NCI-H510A treated with DMSO at 0.1 percent for 48 hours (cell line): Measurements from ENCODE around the gene IL12A.

Experiments used
- DNase-seq: peaks from one replicate; lab custom pipeline; 2025; lab: John Stamatoyannopoulos, UW

The IL12A gene

GRCh38 chr3:159989973-159990846, 1.6 kb downstream of the IL12A start:
- DNase-seq = no peak

GRCh38 chr3:159991591-159991990, 3.0 kb downstream of the IL12A start:
- no peak for DNase-seq

GRCh38 chr3:159992589-159992988, 4.0 kb downstream of the IL12A start:
- no peak for DNase-seq

- peak; percentile 10 for DNase-seq
Measured at GRCh38 chr3:159994182-159994581, 5.5 kb downstream of the IL12A start.

GRCh38 chr3:159995091-159995490, 6.5 kb downstream of the IL12A start:
- no peak for DNase-seq

- DNase-seq = no peak
Measured at GRCh38 chr3:159996018-159996417, 7.4 kb downstream of the IL12A start.

- DNase-seq = no peak
Measured at GRCh38 chr3:159996959-159997358, 8.3 kb downstream of the IL12A start.

- DNase-seq = no peak
Measured at GRCh38 chr3:160001148-160001760, 12.6 kb downstream of the IL12A start.

GRCh38 chr3:160001850-160002623, 13.4 kb downstream of the IL12A start:
- DNase-seq = no peak

- peak; percentile 67 for DNase-seq
Measured at GRCh38 chr3:160003520-160004128, 15.0 kb downstream of the IL12A start.

- DNase-seq = no peak
Measured at GRCh38 chr3:160005004-160005403, 16.4 kb downstream of the IL12A start.

- DNase-seq = peak; percentile 70
Measured at GRCh38 chr3:160006282-160007163, 17.9 kb downstream of the IL12A start.

GRCh38 chr3:160008961-160009360, 20.3 kb downstream of the IL12A start:
- no peak for DNase-seq

- no peak for DNase-seq
Measured at GRCh38 chr3:160009525-160009924, 20.9 kb downstream of the IL12A start.

GRCh38 chr3:160010578-160010977, 21.9 kb downstream of the IL12A start:
- no peak for DNase-seq

GRCh38 chr3:160012108-160012507, 23.5 kb downstream of the IL12A start:
- no peak for DNase-seq

- no peak for DNase-seq
Measured at GRCh38 chr3:160016972-160017371, 28.3 kb downstream of the IL12A start.

- peak; percentile 89 for DNase-seq
Measured at GRCh38 chr3:160018959-160019358, 30.3 kb downstream of the IL12A start.

GRCh38 chr3:160020057-160020711, 31.5 kb downstream of the IL12A start:
- no peak for DNase-seq

- no peak for DNase-seq
Measured at GRCh38 chr3:160022068-160022467, 33.4 kb downstream of the IL12A start.

- DNase-seq = no peak
Measured at GRCh38 chr3:160023476-160023875, 34.8 kb downstream of the IL12A start.
